GM12874 (cell line): ENCODE data around the gene KCNMA1.

Experiments
- TF ChIP-seq, protein P1 (sequence below): IDR thresholded peaks from 2 replicates; pipeline ENCODE4 v1.5.1; 2011; ENCODE audit warnings: low read depth, mild to moderate bottlenecking, control low read depth, low read length, moderate library complexity; ENCODE audit not compliant: insufficient read depth

Gene KCNMA1

GRCh38 chr10:77556990-77557601 lies 80.5 kb downstream of the KCNMA1 start:
- TF ChIP-seq, protein P1, sequence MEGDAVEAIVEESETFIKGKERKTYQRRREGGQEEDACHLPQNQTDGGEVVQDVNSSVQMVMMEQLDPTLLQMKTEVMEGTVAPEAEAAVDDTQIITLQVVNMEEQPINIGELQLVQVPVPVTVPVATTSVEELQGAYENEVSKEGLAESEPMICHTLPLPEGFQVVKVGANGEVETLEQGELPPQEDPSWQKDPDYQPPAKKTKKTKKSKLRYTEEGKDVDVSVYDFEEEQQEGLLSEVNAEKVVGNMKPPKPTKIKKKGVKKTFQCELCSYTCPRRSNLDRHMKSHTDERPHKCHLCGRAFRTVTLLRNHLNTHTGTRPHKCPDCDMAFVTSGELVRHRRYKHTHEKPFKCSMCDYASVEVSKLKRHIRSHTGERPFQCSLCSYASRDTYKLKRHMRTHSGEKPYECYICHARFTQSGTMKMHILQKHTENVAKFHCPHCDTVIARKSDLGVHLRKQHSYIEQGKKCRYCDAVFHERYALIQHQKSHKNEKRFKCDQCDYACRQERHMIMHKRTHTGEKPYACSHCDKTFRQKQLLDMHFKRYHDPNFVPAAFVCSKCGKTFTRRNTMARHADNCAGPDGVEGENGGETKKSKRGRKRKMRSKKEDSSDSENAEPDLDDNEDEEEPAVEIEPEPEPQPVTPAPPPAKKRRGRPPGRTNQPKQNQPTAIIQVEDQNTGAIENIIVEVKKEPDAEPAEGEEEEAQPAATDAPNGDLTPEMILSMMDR: no peak

DNA sequence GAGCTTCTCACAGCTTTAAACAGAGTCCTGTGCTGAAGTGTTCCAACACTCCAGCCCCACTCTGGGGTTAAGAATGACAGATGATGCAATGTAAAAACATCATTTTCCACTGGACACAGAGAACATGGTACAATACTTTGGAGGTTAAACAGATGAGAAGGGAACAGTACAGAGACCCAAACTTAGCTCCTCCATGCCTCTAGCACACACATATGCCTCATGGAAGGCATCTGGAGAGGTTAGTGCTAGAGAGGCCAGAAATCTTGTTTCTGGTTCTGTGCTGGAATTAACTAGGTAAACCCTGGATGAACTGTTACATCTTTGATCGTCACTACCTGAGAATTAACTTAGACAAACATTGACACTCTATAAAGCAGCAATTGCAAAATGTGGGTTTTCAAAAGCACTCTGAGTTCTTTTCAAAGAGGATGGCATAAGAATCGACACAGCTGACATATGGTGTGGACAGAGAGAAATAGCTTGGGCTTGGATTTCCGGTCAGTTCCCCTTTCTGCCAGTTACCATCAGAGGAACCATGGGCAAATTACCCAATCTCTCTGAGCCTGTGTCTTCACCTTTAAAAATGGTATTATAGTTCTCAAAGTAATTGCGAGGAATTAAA lies 81.9 kb downstream of the KCNMA1 start:
- TF ChIP-seq, protein P1: no peak

DNA sequence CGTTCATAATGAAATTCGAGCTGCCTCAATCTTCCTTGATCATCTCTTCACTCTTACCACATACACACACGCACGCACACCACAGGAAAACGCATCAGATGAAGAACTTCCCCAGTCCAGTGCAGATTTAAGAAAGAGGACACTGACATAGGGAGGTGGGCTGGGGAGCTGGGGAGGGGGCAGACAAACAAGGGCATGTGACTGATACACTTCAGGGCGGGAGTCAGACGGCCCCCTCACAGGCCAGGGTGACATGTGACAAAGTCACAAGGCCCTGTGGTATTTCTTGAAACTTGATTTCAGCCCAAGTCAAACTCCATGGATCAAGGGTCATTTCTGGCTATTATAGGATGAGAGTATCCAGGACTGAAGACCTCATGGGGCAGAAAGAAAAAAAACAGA lies 82.6 kb downstream of the KCNMA1 start:
- TF ChIP-seq, protein P1: no peak

DNA sequence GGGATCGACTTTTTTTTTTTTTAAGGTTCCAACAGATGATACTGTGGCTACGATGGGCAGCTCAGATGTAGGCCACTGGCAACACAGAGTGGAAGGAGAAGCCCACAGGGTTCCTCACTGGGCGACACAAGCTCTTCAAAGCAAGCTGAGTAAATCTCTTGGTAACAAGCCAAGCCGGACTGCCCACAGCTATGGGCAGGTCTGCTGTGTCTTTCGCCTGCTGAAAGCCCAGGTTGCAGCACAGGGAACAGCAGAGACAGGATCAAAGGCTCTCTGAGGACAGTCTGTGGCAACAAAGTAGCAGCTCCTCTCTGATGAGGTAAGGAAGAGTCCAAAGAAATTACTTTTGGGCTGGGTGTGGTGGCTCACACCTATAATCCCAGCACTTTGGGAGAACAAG lies 83.6 kb downstream of the KCNMA1 start:
- TF ChIP-seq, protein P1: no peak

- TF ChIP-seq, protein P1: no peak
These were observed 84.3 kb downstream of the KCNMA1 start for GRCh38 chr10:77553311-77553710.

- TF ChIP-seq, protein P1: no peak
These were observed 85.4 kb downstream of the KCNMA1 start for GRCh38 chr10:77552252-77552651.

DNA sequence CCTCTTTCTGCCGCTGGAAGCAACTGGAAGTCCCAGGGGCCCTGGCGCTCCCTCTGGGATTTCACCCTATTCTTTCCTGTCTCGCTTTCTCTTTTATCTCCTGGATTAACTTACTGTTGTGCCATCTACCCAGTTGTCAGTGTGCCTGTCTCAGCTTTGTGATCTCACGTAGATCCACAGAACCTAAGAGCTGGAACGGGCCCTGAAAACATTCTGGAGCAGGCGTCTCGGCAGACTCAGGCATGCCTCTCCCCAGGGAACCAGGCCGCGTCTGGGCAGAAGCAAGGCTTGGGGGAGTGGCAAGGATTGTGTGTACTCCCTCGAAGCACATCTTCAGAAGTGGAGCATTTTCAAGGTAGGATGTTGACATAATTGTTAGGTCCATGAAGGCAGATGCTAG lies 87.2 kb downstream of the KCNMA1 start:
- TF ChIP-seq, protein P1: no peak
